SK-N-SH (cell line): ENCODE measurements around the gene GULP1. TPM values are rescaled to one million over a fixed set of nuclear protein-coding genes. Genes with fewer than 3 reads are reported as not detected.

Experiments used
- CTCF ChIA-PET: fragments of 300-600, 350-600 bp; formaldehyde crosslinking; extraction: SDS; loops from one replicate; lab custom pipeline; 2021; lab: Yijun Ruan, JAX
- POLR2A ChIA-PET: fragments of 350-600 bp; sonication (Branson Sonifier 250); formaldehyde crosslinking; extraction: SDS; loops from one replicate; lab custom pipeline; 2020; ENCODE audit warnings: antibody characterized with exemption, inconsistent platforms; lab: Yijun Ruan, JAX
- DNase-seq: peaks from one replicate; pipeline ENCODE4 v3.0.0; 2012
- H2AFZ ChIP-seq: fragments of 200-600 bp; sonication (generic); 2 replicates; pipeline ENCODE4 v1.8.1; 2016; ENCODE audit warnings: antibody characterized with exemption, mild to moderate bottlenecking, low read depth
- H3F3A ChIP-seq: fragments of 200-600 bp; sonication (generic); replicated peaks from 2 replicates; pipeline ENCODE3; 2016; ENCODE audit warnings: antibody characterized with exemption, mild to moderate bottlenecking; ENCODE audit not compliant: insufficient read depth
- H3K27ac ChIP-seq, 2 experiments: fragments of 200-500 bp in 1 of 2; fragments of 200-600 bp in 1 of 2; sonication (Bioruptor generic) in 1 of 2; sonication (generic), shearing (Covaris generic) in 1 of 2; 2 replicates each; pipeline versions ENCODE4 v1.5.1 to v1.6.1; 2014 to 2016; ENCODE audit warnings: low read depth in 2 of 2, inconsistent platforms in 1 of 2, low read length in 1 of 2, mild to moderate bottlenecking in 1 of 2, mixed read lengths in 1 of 2
- H3K27me3 ChIP-seq: fragments of 200-600 bp; sonication (generic), shearing (Covaris generic); 2 replicates; pipeline ENCODE4 v1.6.1; 2016; ENCODE audit warnings: mixed run types; ENCODE audit not compliant: insufficient read depth
- H3K36me3 ChIP-seq, 2 experiments: fragments of 200-500 bp in 1 of 2; fragments of 200-600 bp in 1 of 2; sonication (Bioruptor generic) in 1 of 2; sonication (generic) in 1 of 2; replicated peaks in 1 of 2; 2 replicates each; pipeline versions ENCODE3 to v1.5.1; 2014 to 2016; ENCODE audit warnings: low read length in 1 of 2, mild to moderate bottlenecking in 1 of 2; ENCODE audit not compliant: insufficient read depth in 2 of 2, control insufficient read depth in 1 of 2
- H3K4me1 ChIP-seq, 2 experiments: fragments of 200-500 bp in 1 of 2; fragments of 200-600 bp in 1 of 2; sonication (Bioruptor generic) in 1 of 2; sonication (generic), shearing (Covaris generic) in 1 of 2; 2 replicates each; pipeline versions ENCODE4 v1.5.1 to v1.6.1; 2014 to 2016; ENCODE audit warnings: low read depth in 1 of 2, low read length in 1 of 2, mixed run types in 1 of 2; ENCODE audit not compliant: insufficient read depth in 2 of 2, control insufficient read depth in 1 of 2
- H3K4me2 ChIP-seq: fragments of 200-600 bp; sonication (generic), shearing (Covaris generic); 2 replicates; pipeline ENCODE4 v1.6.1; 2017; ENCODE audit warnings: mixed run types
- H3K4me3 ChIP-seq, 2 experiments: fragments of 200-500 bp in 1 of 2; fragments of 200-600 bp in 1 of 2; sonication (Bioruptor generic) in 1 of 2; sonication (generic), shearing (Covaris generic) in 1 of 2; 2 replicates each; pipeline versions ENCODE4 v1.5.1 to v1.8.1; 2014 to 2016; ENCODE audit warnings: low read depth in 2 of 2, inconsistent platforms in 1 of 2, low read length in 1 of 2, mild to moderate bottlenecking in 1 of 2, mixed read lengths in 1 of 2, moderate library complexity in 1 of 2
- H3K79me2 ChIP-seq: fragments of 200-600 bp; sonication (generic); 2 replicates; pipeline ENCODE4 v1.8.1; 2017; ENCODE audit warnings: mild to moderate bottlenecking; ENCODE audit not compliant: insufficient read depth
- H3K9ac ChIP-seq: fragments of 200-600 bp; sonication (generic); 2 replicates; pipeline ENCODE4 v1.6.1; 2017; ENCODE audit warnings: mixed run types
- H3K9me2 ChIP-seq: fragments of 200-600 bp; sonication (generic); 2 replicates; pipeline ENCODE4 v1.6.1; 2017; ENCODE audit warnings: mixed run types
- H3K9me3 ChIP-seq: fragments of 200-600 bp; sonication (generic); 2 replicates; pipeline ENCODE4 v1.6.1; 2017; ENCODE audit warnings: mixed run types, mild to moderate bottlenecking, moderate library complexity
- H4K20me1 ChIP-seq: fragments of 200-600 bp; sonication (generic); 2 replicates; pipeline ENCODE4 v1.6.1; 2017; ENCODE audit warnings: mild to moderate bottlenecking, mixed run types; ENCODE audit not compliant: insufficient read depth
- CHD2 ChIP-seq: fragments of 150-350 bp; IDR thresholded peaks from 2 replicates; pipeline ENCODE4 v1.6.1; 2018; ENCODE audit warnings: low read length; ENCODE audit not compliant: partially characterized antibody
- ELF1 ChIP-seq: IDR thresholded peaks from 2 replicates; pipeline ENCODE4 v1.4.0; 2012
- EZH2phosphoT487 ChIP-seq: fragments of 200-600 bp; sonication (generic); IDR thresholded peaks from 2 replicates; pipeline ENCODE4 v1.6.1; 2017; ENCODE audit warnings: low read depth, mixed run types, mild to moderate bottlenecking, antibody characterized with exemption, moderate library complexity, borderline replicate concordance
- FOSL2 ChIP-seq: IDR thresholded peaks from 2 replicates; pipeline ENCODE4 v1.4.0; 2012; ENCODE audit warnings: low read depth, mild to moderate bottlenecking, moderate library complexity, borderline replicate concordance
- FOXM1 ChIP-seq: IDR thresholded peaks from 2 replicates; pipeline ENCODE4 v1.4.0; 2012; ENCODE audit warnings: low read depth, mild to moderate bottlenecking
- GABPA ChIP-seq: IDR thresholded peaks from 2 replicates; pipeline ENCODE4 v1.4.0; 2012; ENCODE audit warnings: low read depth, mild to moderate bottlenecking
- GATA2 ChIP-seq: sonication (generic); formaldehyde crosslinking; IDR thresholded peaks from 2 replicates; pipeline ENCODE4 v1.5.0; 2020; ENCODE audit warnings: mild to moderate bottlenecking, missing genetic modification reagents
- JUND ChIP-seq: IDR thresholded peaks from 2 replicates; pipeline ENCODE4 v1.4.0; 2012
- NRF1 ChIP-seq: IDR thresholded peaks from 2 replicates; pipeline ENCODE4 v1.6.1; 2012; ENCODE audit warnings: low read depth, mild to moderate bottlenecking, low read length
- RCOR1 ChIP-seq: fragments of 150-350 bp; IDR thresholded peaks from 2 replicates; pipeline ENCODE4 v1.6.1; 2017; ENCODE audit warnings: antibody characterized with exemption, low read length
- RXRA ChIP-seq: IDR thresholded peaks from 2 replicates; pipeline ENCODE4 v1.4.0; 2012; ENCODE audit warnings: low read depth, mild to moderate bottlenecking, borderline replicate concordance
- SMC3 ChIP-seq: IDR thresholded peaks from 2 replicates; pipeline ENCODE4 v1.6.1; 2012; ENCODE audit warnings: low read depth, low read length, improper control_type of control experiment
- TAF1 ChIP-seq: IDR thresholded peaks from 2 replicates; pipeline ENCODE4 v1.6.1; 2012; ENCODE audit warnings: low read depth, mild to moderate bottlenecking, low read length, moderate library complexity, borderline replicate concordance
- TCF12 ChIP-seq: IDR thresholded peaks from 2 replicates; pipeline ENCODE4 v1.4.0; 2012
- TEAD4 ChIP-seq: IDR thresholded peaks from 2 replicates; pipeline ENCODE4 v1.4.0; 2012; ENCODE audit warnings: mild to moderate bottlenecking, borderline replicate concordance; ENCODE audit not compliant: insufficient read depth
- WGBS: methylation state at CpG from one replicate; pipeline ENCODE4 v1.1.6; 2017; ENCODE audit warnings: low lambda C conversion rate; 5-methylcytosine and 5-hydroxymethylcytosine counted together
- polyA plus RNA-seq, 3 experiments: library from polyadenylated mRNA; depleted of rRNA; stranded (reverse); fragments of >200 nt; gene quantifications; 2 replicates each; pipeline ENCODE4 v1.2.3, GENCODE V29; 2012
- TF ChIP-seq, protein P1 (sequence below): IDR thresholded peaks from 2 replicates; pipeline ENCODE4 v1.4.0; 2012; ENCODE audit warnings: low read depth, borderline replicate concordance
- TF ChIP-seq, protein P2 (sequence below): IDR thresholded peaks from 2 replicates; pipeline ENCODE4 v1.4.0; 2012; ENCODE audit warnings: low read depth, borderline replicate concordance
- TF ChIP-seq, protein P3 (sequence below): fragments of 200-600 bp; sonication (generic); IDR thresholded peaks from 2 replicates; pipeline ENCODE4 v1.6.1; 2017; ENCODE audit warnings: antibody characterized with exemption, mild to moderate bottlenecking, moderate library complexity
- TF ChIP-seq, protein P4 (sequence below): IDR thresholded peaks from 2 replicates; pipeline ENCODE4; 2012
- TF ChIP-seq, protein P5 (sequence below): IDR thresholded peaks from 2 replicates; pipeline ENCODE4 v1.6.1; 2012; ENCODE audit warnings: mild to moderate bottlenecking, low read depth, low read length, moderate library complexity

The GULP1 gene
- polyA plus RNA-seq, 1 of the 3 experiments (the other 2 are of a cell fraction), result 33.8 TPM

DNA sequence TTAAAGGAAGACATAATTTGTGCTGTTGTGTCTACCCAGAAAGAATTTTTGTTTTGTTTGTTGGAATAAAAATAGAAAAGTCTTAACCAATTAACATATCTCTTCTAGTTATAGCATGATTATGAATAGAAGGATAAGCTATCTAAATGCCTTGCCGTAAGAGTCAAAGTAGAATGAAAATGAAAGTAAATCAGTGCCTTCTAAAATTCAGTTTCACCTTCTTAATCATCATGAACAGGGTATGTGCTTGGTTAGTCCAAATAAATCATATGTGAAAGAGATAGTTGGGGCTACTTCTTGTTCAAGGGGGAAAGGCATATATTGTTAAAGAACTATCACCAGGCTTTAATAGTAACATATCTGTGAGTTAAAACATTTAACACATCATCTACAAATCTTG lies 91.5 kb downstream of the GULP1 start:
- peaks cover 28% of the 10 kb centered on the region for H3F3A ChIP-seq
- DNase-seq, result no peak
- H3K4me1 ChIP-seq, result peaks cover 0 to 14% of the 10 kb centered on the region in 2 experiments; a peak in 3 of 4 replicates
- H3K27ac ChIP-seq, result peak overlapping the region in 1 of 2 experiments; percentile 68; a peak in 2 of 4 replicates
- H3K27me3 ChIP-seq, result no peaks in the 10 kb centered on the region
- no peaks in the 10 kb centered on the region for H3K9me2 ChIP-seq
- CTCF ChIA-PET, result interaction anchor here (0.7 kb wide), 1 partner anchor 129 kb away, joined by 3 read pairs; no protein-coding TSS in a partner anchor
- H3K79me2 ChIP-seq, result peaks cover 36% of the 10 kb centered on the region
- no peaks in the 10 kb centered on the region for H4K20me1 ChIP-seq
- H3K4me3 ChIP-seq, result no peak overlapping the region
- no peak overlapping the region for H3K9ac ChIP-seq
- no peak overlapping the region for H2AFZ ChIP-seq
- H3K9me3 ChIP-seq, result 0 out of 2 replicates have a peak, but pooled peaks cover 5% of the 10 kb centered on the region
- peak overlapping the region; percentile 35; the same call in 1 of the 2 replicates for H3K4me2 ChIP-seq
- POLR2A ChIA-PET, result no interaction called here
- WGBS, result 90% methylated on average over 1 of the region's 1 CpG
- H3K36me3 ChIP-seq, result peaks cover 20 to 36% of the 10 kb centered on the region in 2 experiments
- TF ChIP-seq JUND (no peak), GATA2 (CRISPR knock-in tag) (no peak), EZH2phosphoT487 (no peak), FOSL2 (no peak), ELF1 (no peak), RXRA (no peak), CHD2 (no peak), GABPA (no peak), TCF12 (no peak), FOXM1 (no peak), NRF1 (no peak), RCOR1 (no peak), SMC3 (no peak), TAF1 (no peak), TEAD4 (no peak)
- TF ChIP-seq, protein P1, sequence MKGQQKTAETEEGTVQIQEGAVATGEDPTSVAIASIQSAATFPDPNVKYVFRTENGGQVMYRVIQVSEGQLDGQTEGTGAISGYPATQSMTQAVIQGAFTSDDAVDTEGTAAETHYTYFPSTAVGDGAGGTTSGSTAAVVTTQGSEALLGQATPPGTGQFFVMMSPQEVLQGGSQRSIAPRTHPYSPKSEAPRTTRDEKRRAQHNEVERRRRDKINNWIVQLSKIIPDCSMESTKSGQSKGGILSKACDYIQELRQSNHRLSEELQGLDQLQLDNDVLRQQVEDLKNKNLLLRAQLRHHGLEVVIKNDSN, result no peak
- TF ChIP-seq, protein P2, sequence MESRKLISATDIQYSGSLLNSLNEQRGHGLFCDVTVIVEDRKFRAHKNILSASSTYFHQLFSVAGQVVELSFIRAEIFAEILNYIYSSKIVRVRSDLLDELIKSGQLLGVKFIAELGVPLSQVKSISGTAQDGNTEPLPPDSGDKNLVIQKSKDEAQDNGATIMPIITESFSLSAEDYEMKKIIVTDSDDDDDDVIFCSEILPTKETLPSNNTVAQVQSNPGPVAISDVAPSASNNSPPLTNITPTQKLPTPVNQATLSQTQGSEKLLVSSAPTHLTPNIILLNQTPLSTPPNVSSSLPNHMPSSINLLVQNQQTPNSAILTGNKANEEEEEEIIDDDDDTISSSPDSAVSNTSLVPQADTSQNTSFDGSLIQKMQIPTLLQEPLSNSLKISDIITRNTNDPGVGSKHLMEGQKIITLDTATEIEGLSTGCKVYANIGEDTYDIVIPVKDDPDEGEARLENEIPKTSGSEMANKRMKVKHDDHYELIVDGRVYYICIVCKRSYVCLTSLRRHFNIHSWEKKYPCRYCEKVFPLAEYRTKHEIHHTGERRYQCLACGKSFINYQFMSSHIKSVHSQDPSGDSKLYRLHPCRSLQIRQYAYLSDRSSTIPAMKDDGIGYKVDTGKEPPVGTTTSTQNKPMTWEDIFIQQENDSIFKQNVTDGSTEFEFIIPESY, result no peak
- TF ChIP-seq, protein P3, sequence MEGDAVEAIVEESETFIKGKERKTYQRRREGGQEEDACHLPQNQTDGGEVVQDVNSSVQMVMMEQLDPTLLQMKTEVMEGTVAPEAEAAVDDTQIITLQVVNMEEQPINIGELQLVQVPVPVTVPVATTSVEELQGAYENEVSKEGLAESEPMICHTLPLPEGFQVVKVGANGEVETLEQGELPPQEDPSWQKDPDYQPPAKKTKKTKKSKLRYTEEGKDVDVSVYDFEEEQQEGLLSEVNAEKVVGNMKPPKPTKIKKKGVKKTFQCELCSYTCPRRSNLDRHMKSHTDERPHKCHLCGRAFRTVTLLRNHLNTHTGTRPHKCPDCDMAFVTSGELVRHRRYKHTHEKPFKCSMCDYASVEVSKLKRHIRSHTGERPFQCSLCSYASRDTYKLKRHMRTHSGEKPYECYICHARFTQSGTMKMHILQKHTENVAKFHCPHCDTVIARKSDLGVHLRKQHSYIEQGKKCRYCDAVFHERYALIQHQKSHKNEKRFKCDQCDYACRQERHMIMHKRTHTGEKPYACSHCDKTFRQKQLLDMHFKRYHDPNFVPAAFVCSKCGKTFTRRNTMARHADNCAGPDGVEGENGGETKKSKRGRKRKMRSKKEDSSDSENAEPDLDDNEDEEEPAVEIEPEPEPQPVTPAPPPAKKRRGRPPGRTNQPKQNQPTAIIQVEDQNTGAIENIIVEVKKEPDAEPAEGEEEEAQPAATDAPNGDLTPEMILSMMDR, result no peak
- TF ChIP-seq, protein P4, sequence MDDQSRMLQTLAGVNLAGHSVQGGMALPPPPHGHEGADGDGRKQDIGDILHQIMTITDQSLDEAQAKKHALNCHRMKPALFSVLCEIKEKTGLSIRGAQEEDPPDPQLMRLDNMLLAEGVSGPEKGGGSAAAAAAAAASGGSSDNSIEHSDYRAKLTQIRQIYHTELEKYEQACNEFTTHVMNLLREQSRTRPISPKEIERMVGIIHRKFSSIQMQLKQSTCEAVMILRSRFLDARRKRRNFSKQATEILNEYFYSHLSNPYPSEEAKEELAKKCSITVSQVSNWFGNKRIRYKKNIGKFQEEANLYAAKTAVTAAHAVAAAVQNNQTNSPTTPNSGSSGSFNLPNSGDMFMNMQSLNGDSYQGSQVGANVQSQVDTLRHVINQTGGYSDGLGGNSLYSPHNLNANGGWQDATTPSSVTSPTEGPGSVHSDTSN, result no peak
- TF ChIP-seq, protein P5, sequence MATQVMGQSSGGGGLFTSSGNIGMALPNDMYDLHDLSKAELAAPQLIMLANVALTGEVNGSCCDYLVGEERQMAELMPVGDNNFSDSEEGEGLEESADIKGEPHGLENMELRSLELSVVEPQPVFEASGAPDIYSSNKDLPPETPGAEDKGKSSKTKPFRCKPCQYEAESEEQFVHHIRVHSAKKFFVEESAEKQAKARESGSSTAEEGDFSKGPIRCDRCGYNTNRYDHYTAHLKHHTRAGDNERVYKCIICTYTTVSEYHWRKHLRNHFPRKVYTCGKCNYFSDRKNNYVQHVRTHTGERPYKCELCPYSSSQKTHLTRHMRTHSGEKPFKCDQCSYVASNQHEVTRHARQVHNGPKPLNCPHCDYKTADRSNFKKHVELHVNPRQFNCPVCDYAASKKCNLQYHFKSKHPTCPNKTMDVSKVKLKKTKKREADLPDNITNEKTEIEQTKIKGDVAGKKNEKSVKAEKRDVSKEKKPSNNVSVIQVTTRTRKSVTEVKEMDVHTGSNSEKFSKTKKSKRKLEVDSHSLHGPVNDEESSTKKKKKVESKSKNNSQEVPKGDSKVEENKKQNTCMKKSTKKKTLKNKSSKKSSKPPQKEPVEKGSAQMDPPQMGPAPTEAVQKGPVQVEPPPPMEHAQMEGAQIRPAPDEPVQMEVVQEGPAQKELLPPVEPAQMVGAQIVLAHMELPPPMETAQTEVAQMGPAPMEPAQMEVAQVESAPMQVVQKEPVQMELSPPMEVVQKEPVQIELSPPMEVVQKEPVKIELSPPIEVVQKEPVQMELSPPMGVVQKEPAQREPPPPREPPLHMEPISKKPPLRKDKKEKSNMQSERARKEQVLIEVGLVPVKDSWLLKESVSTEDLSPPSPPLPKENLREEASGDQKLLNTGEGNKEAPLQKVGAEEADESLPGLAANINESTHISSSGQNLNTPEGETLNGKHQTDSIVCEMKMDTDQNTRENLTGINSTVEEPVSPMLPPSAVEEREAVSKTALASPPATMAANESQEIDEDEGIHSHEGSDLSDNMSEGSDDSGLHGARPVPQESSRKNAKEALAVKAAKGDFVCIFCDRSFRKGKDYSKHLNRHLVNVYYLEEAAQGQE, result no peak
